HUDEP-2 (cell line): ENCODE results near the gene GRK3.
"Not testable (repeated sequence)": the region's sequence is repeated elsewhere in the genome, so short reads cannot be mapped to it uniquely, and the experiment has no call there.

Experiments
- DNase-seq, 76 experiments: peaks; one replicate each; lab custom pipeline; 2025; ENCODE audit not compliant: unreplicated experiment in 76 of 76; lab: John Stamatoyannopoulos, UW

The GRK3 gene

DNA sequence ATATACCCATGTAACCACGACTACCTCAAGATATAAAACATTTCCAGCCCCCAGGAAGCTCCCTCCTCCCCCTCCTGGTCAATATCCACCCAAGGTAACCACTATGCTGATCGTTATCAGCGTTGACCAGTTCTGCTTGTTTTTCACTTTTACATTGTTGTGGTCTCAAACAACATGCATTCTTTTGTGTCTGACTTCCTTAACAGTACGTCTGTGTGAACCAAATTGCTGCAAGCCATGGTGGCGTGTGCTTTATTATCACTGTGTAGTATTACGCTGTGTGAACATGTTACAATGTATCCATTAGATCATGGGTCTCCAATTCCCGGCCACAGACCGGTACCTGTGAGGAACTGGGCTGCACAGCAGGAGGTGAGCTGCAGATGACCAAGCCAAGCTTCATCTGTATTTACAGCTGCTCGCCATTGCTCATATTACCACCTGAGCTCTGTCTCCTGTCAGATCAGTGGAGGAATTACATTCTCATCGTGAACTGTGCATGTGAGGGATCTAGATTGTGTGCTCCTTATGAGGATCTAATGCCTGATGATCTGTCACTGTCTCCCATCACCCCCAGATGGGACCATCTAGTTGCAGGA lies 15.5 kb upstream of the GRK3 start:
- no peak for DNase-seq

DNA sequence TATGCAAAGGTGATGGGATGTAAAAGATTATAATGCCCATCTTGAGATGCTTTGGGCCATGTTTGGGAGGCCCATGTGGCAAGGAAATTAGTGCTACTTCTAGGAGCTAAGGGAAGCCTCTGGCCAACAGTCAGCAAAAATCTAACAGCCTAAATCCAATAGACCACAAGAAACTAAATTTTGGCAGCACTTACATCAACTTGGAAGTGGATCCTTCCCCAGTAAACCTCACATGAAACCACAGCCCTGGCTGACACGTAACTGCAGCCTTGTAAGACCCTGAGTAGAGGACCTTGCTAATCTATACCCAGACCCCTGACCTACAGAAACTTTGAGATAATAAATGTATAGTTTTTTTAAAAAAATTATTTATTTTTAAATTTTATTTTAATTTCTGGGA lies 13.1 kb upstream of the GRK3 start:
- DNase-seq: no peak

DNA sequence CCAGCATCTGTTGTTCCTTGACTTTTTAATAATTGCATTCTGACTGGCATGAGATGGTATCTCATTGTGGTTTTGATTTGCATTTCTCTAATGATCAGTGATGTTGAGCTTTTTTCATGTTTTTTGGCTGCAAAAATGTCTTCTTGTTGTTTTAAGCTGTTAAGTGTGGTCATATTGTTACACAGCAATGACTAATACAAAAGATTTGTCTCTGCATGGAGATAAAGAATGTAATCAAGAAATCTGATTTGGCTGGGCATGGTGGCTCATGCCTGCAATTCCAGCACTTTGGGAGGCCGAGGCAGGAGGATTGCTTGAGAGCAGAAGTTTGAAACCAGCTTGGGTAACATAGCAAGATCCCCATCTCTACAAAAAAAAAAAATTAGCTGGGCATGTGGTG lies 12.1 kb upstream of the GRK3 start:
- not testable (repeated sequence) for DNase-seq

DNA sequence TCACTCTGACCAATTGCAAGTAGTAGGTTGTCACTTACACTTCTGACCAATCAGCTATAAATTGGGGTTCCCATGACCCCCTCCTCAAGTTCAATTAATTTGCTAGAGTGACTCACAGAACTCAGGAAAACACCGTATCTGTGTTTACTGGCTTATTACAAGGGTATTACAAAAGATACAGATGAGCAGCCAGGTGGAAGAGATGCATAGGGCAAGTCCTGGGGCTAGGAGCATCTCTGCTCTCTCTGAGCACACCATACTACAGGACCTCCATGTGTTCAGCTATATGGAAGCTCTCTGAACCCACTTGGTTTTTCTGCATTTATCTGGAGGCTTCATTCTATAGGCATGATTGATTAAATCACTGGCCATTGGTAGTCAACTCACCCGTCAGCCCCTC lies 11.3 kb upstream of the GRK3 start:
- no peak for DNase-seq

DNA sequence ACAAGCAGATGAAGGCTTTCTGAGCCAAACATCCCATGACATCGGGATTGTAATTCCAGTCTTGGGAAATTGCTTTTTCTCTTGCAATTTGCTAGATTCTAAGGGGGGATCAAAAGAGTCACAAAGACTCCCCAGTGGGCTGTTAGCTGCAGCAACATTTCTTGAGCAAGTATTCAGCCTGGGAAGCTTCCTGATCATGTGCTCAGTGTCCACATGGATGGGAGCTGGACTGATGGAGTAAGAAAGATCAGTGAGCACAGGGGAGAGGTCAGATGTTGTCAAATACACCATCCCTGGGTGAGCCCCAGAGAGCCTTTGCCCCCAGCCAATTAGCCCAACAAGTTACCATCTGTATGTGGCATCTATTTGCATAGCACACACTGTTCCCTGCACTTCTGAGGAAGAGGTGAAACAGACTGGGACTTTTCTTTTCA lies 10.2 kb upstream of the GRK3 start:
- DNase-seq: no peak

DNA sequence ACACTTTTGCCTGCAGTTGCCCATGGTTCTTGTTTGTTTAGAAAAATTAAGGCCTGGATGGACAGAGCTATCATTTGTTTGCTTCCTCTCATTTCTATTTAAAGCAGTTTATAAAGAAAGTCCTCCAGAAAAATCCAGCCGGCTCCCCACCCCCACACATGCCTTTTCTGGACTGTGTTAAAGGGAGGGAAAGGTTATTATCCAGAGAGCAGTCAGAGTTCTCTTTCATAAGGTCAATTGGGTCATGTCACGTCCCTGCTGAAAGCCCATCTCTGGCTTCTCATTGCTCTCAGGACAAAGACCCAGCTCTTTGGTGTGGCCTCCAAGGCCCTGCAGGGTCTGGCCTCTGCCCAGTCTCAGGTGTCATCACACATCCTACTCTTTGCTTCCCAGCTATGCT lies 9.8 kb upstream of the GRK3 start:
- no peak for DNase-seq

DNA sequence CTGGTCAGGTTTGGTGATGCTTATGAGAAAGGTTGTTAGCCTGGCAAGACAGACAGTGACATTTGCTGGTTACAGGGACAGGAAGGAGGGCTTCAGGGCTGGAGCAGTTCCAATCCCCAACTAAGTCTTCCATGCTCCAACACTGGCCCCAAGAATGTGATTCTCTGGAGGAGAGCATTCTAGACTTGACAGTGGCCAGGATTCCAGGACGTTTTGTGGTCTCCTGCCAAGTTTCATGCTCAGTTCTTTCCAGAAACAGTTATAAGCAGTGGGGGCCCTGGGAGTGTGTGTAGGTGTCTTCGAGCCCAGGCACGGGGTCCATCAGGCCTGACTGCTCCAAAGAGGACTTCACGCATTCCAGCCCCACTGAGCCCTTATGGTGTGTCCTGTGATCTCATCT lies 8.9 kb upstream of the GRK3 start:
- DNase-seq: no peak

DNA sequence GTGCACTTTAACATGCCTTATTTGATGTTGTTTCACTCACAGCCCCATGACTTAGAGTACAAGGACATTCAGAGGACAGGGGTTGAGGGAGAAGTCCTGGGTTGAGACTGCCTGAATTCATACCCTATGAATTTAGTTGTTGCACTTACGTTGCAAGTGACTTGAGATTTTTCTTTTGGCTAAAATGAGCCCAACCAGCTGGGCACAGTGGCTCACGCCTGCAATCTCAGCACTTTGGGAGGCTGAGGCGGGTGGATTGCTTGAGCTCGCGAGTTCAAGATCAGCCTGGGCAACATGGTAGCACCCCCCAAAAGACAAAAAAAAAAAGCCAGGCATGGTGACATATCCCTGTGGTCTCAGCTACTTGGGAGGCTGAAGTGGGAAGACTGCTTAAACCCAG lies 7.3 kb upstream of the GRK3 start:
- no peak for DNase-seq

DNA sequence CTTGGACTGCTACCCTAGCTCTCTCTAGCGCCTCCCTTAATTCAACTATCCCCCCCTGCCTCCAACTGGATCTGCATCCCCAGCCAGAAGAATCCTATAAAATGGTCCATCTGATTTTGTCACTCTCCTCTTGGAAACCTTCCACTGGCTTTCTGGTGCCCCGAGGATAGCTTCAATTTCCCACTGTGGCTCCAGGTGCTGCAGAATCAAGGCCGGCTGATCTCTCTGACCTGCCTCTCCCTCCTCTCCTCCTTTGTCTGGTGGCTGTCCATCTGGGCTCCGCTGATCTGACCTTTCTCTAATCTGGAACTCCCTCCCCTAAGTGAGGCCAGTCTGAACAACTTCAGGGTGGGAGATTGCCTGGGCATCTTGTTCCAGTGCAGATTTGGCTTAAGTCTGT lies 6.1 kb upstream of the GRK3 start:
- DNase-seq: no peak

DNA sequence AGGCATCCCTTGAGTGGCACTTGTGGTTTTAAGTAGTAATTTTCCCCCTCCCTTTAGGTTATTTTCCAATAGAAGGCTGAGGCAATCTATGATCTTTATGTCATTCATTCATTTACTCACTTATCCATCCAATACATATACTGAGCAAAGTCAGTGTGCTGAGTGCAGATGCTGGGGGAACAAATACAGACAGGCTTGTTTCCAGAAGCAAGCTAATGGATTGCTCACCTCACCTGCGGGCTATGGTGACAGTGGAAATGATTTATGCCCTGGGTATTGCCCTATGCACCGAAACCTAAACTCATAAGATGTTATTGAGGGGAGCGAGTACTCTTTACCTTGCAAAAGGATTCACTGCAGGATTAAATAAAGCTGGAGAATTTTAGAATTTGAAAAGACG lies 4.6 kb upstream of the GRK3 start:
- DNase-seq: not testable (repeated sequence)

DNA sequence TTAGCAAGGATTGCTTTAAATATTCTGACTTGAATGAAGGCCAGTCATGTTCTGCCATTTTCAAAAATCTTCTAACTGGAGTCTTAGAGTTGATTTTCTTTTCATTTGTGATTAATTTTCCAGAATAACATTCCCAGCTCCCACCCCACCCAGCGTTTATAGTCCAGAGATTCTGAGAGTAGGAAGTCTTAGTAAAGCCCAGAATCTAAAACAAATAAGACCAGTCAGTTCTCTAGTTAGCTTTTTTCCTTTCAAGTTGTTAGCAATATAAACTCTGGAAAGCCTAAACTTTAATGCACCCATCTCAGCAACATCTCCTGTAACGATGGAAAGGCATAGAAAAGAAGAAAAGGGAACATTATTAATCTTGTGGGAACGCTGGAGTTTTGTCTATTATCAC lies 3.3 kb upstream of the GRK3 start:
- not testable (repeated sequence) for DNase-seq

DNA sequence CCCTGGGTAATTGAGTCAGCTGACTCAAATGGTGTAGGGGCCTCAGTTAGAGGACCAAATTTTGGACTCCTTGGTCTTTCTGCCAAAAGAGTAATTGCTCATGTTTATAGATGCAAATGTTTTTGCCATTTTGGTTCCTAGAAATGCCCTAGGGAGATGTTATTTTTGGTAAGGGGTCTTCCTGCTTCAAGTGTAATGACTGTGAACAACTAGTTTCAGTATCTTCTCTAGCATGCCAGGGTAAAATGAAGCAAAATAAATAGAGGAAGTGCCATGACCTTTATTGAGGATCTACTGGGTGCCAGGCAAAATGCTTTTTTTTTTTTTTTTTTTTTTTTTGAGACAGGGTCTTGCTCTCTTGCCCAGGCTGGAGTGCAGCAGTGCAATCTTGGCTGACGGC lies 2.5 kb upstream of the GRK3 start:
- DNase-seq: not testable (repeated sequence)

DNA sequence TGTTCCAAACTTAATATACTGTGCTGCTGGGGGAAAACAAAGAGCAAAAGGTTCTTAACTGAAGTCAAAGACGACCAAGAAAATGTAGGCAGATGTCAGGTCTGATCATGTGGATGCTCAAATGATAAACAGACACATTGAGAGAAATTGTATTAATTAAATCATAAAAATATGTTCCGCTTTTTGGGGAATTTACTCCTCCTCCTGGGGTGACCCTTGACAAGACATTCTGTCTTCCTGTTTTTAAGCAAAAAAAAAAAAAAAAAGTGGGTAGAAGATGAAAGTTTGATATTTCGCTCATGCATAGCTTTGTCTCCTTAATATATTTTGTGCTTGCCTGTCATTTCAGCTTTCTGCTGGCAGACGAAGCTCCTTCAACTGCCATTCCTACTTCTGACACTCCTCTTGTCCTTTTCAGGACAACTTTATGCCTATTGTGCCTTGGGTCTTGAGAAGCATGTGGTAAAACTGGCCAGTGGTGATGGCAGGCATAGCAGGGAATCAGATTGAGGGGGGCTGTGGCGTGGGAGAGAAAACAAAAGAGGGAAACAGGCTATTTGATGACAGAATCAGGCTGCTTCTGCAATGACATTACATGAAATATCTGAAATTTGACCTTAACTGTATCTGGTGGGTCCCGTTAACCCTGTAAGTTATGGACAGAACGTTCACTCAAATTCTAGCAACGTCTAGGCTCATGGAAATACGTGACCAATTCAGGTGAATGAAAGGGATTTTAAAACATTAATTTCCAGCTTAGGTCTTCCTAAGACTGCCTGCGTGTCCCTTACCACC lies 1.3 kb upstream of the GRK3 start:
- DNase-seq: not testable (repeated sequence)

DNA sequence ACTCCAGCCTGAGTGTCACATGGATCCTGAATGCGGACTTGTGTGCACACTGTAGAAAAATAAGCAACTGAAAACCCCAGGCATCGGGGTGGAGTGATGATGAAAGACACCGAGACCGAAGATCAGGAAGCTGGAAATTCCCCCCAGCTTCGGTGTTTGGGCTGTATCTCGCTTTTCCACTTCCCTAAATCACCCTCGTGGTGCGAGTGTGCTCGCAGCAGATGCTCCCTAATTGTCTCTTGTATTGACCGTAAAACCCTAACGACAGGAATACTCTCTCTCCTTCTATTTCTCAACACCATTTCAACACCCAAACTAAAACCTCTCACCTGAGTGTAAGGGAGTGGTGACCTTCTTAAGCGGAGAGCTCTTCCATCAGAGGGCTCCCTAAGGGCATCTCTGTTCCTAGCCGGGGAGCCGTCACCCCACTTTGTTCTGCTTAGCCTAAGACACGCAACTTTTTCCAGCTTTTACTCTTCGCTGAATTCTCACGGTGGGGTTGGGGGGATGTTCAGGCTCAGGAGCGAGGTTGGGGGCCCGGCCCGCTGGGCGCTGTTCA lies 635 bp upstream of the GRK3 start:
- no peak for DNase-seq

DNA sequence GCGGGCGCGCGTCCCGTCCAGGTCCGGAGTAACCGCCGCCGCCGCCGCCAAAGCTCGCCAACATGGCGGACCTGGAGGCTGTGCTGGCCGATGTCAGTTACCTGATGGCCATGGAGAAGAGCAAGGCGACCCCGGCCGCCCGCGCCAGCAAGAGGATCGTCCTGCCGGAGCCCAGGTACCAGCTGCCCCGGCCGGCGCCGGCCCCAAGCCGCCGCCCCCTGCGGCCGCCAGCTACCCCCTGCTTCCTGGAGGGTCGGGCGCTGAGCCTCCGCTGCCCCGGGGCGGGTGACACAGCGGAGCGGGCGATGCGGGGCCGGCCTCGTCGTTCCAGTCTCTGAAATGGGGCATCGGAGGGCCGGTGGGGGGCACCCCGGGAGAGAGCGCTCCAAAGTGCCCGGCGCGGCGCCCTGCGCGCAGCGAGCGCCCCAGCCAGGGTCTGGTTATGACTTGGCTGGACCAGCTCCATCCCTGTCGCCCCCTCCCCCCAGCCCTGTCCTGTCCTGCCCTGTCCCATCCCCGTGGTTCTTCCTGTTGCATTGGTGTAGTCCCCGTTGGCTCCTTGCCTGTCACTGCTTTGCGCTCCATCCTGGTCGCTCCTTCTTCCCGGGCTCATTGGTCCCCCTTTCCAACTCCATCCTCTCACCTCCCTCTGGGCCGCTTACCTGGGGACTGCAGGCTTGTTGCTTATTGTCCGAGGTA lies 653 bp downstream of the GRK3 start:
- peak in 9 of 76 experiments; percentile 3 to 45 (median 14) for DNase-seq

DNA sequence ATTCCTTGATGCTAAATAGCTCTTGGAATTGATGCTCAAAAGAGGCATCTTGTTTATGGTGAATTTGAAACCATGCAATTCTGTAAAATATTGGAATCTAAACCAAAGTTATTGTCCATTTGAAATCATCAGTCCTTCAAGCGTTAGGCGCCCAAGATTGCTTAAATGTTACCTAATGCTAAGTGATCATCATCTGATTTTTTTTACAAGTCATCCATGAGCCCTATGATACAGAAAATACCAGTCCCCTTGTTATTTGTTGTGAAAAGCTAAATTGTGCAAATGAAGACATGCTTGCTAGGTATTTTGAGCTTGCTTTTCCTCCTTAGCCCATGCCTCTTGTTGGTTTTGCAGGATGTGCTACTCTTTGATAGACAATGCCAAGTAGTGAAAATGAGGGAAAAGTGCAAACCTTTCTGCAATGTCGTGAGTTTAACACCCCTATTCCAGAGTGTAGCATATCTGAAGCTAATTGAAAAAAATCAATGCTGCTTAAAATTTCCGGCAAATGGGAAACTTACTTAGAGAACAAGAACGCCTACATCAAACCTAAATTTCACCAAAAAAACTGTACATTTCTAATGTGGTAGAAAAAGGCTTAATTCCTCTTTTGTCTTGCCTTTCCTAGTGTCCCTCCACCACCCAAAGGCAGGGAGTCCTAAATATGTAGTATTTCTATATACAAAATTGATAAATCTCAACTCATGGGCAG lies 1.9 kb downstream of the GRK3 start:
- no peak for DNase-seq

DNA sequence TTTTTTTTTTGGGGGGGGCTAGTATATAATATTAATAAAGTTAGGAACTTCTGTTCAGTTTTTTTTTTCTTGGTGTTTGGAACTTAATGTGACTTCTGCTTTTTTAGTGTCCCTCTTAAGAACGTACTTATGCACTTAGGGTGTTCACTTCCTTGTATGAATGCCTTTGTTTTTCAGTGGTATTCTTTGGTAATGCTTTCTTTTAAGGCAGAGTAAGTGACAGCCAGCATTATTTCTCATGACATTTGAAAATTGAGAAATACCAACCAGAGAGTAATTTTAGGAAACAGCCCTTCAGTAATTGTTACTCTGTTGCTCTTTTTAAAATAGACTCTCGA lies 2.4 kb downstream of the GRK3 start:
- DNase-seq: peak in 1 of 76 experiments; percentile 33

DNA sequence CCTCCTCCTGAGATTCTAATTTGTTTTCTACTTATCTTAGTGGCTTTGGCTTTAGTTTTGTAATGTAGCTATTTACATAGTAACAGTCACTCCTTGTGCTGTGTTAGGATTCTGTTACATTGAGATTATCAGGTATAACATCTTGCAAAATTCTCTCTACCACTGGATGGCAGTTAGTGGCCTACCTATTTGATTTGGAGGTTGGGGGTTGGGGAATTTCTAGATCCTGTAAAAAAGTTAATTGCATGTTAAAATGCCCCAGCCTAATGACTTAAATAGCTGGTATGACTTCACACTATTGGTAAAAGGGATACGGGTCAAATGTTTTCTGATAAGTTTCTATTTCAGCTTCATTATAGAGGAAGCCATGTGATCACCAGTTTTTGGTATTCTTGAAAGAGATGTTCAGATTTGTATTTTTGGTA lies 2.8 kb downstream of the GRK3 start:
- DNase-seq: peak in 11 of 76 experiments; percentile 8 to 55 (median 27)

DNA sequence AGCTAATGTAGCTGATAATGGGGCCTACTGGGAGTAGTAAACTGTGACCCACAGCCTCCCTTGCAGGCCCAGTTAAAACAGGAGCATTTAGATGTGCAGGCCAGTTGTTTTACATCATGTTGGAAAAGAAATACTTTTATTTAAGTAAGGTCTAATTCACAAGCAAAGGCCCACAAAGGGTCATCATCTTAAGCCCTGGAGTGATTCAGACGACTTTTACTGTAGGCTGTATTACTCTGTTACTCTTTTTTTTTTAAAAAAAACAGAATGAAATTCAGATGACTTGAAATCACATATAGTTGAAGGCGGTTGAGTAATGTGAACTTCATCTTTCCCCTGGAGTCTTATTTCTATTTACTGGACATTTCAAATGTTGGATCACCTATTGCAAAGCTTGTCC lies 3.6 kb downstream of the GRK3 start:
- not testable (repeated sequence) for DNase-seq

DNA sequence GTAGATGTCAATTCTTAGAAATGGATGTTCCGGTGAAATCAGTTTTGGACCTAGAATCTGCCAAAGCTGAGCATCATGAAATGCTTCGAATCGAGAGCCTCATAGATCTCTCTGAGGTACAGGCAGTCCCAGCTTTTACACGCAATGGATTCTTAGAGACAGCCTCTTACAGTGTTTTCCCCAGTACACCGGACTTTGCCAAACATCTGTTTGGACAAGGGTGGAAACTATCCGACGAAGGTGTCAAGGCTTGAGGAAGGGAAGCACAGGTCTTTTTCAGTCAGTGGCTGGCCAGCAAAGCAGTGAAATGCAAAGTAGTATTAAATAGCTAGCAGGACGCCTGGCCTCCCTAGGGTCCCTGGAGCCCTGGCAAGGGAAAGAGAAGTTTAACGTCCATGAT lies 4.9 kb downstream of the GRK3 start:
- DNase-seq: no peak

DNA sequence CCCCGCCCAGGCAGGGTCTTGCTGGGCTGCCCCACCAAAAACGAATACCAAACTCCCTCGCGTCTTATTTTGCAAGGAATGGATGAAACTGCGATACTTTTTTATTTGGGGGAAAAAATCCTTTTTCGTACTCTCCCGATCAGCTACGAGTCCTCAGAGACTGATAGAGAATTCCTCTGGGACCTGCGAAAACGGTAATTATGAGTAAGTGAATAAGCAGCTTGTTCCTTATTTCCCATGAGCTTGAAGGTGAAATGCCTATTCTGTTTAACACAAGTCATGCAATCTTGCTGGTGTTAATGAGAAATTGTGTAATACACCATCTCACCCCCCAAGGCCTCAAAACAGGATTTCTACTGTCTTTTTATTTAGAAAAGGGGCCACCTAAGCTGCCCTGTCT lies 5.5 kb downstream of the GRK3 start:
- no peak for DNase-seq
